HG02759 (cell line): Measurements from ENCODE around the gene PTPRD.
A peak's percentile ranks its signal among the peaks of the same experiment; 100 is the strongest.

Source experiments
- ATAC-seq: cut with Tn5 transposase; IDR thresholded peaks from one replicate; pipeline ENCODE4 v1.9.1; 2021; ENCODE audit warnings: mild to moderate bottlenecking, moderate library complexity; ENCODE audit not compliant: unreplicated experiment

The PTPRD gene

GRCh38 chr9:10208691-10209069, 404.1 kb downstream of the PTPRD start:
- no peak for ATAC-seq

GRCh38 chr9:10204276-10204675, 408.5 kb downstream of the PTPRD start:
- ATAC-seq: no peak

- no peak for ATAC-seq
Measured at GRCh38 chr9:10173561-10173960, 439.2 kb downstream of the PTPRD start.

GRCh38 chr9:10172476-10172875, 440.3 kb downstream of the PTPRD start:
- ATAC-seq: no peak

- no peak for ATAC-seq
Measured at GRCh38 chr9:10168241-10168640, 444.6 kb downstream of the PTPRD start.

- no peak for ATAC-seq
Measured at GRCh38 chr9:10148796-10149195, 464.0 kb downstream of the PTPRD start.

GRCh38 chr9:10146517-10147331, 466.1 kb downstream of the PTPRD start:
- ATAC-seq: no peak

GRCh38 chr9:10144355-10144754, 468.4 kb downstream of the PTPRD start:
- ATAC-seq: no peak

GRCh38 chr9:10135553-10135952, 477.2 kb downstream of the PTPRD start:
- no peak for ATAC-seq

GRCh38 chr9:10134266-10134665, 478.5 kb downstream of the PTPRD start:
- ATAC-seq: no peak

GRCh38 chr9:10130061-10130675, 482.6 kb downstream of the PTPRD start:
- no peak for ATAC-seq

- ATAC-seq: no peak
Measured at GRCh38 chr9:10127867-10128266, 484.9 kb downstream of the PTPRD start.

- ATAC-seq: no peak
Measured at GRCh38 chr9:10112798-10113197, 500.0 kb downstream of the PTPRD start.

GRCh38 chr9:10112070-10112469, 500.7 kb downstream of the PTPRD start:
- no peak for ATAC-seq

GRCh38 chr9:10108815-10109214, 504.0 kb downstream of the PTPRD start:
- ATAC-seq: no peak

GRCh38 chr9:10104774-10105173, 508.0 kb downstream of the PTPRD start:
- no peak for ATAC-seq

- ATAC-seq: no peak
Measured at GRCh38 chr9:10095208-10095607, 517.6 kb downstream of the PTPRD start.

- ATAC-seq: no peak
Measured at GRCh38 chr9:10094563-10094962, 518.2 kb downstream of the PTPRD start.

- ATAC-seq: no peak
Measured at GRCh38 chr9:10080012-10080411, 532.8 kb downstream of the PTPRD start.

GRCh38 chr9:10079284-10079964, 533.4 kb downstream of the PTPRD start:
- peak; percentile 71 for ATAC-seq

GRCh38 chr9:10071579-10071978, 541.2 kb downstream of the PTPRD start:
- ATAC-seq: no peak
